MCF 10A (cell line): ENCODE results near the gene NTHL1. TPM values are rescaled to one million over a fixed set of nuclear protein-coding genes. Genes with fewer than 3 reads are reported as not detected.

Source experiments
- BruUV-seq: library from RNA; stranded (reverse); fragments of 400-500 nt; replicated peaks from 2 replicates; lab custom pipeline; 2021; lab: Mats Ljungman, UMichigan
- CTCF ChIA-PET: fragments of 300-600 bp; sonication (Branson Sonifier 250); formaldehyde crosslinking; extraction: SDS; loops from one replicate; lab custom pipeline; 2021; ENCODE audit warnings: antibody characterized with exemption, inconsistent platforms; lab: Yijun Ruan, JAX
- POLR2A ChIA-PET: fragments of 300-600, 350-650 bp; sonication (Branson Sonifier 250); formaldehyde crosslinking; extraction: SDS; loops from one replicate; lab custom pipeline; 2020; ENCODE audit warnings: antibody characterized with exemption, inconsistent platforms; lab: Yijun Ruan, JAX
- DNase-seq: peaks from one replicate; pipeline ENCODE4 v3.0.0-alpha.2; 2018; ENCODE audit not compliant: unreplicated experiment
- H3K27ac Mint-ChIP-seq: one replicate; pipeline ENCODE4 v1.8.0; 2022; ENCODE audit warnings: mild to moderate bottlenecking, low read depth, mixed read lengths; ENCODE audit not compliant: unreplicated experiment
- H3K27me3 Mint-ChIP-seq: one replicate; pipeline ENCODE4 v1.8.0; 2022; ENCODE audit warnings: mixed read lengths; ENCODE audit not compliant: insufficient read depth, unreplicated experiment
- H3K36me3 Mint-ChIP-seq: one replicate; pipeline ENCODE4 v1.8.0; 2022; ENCODE audit warnings: mild to moderate bottlenecking, moderate library complexity, mixed read lengths; ENCODE audit not compliant: insufficient read depth, unreplicated experiment
- H3K4me1 Mint-ChIP-seq: one replicate; pipeline ENCODE4 v1.8.0; 2022; ENCODE audit warnings: mixed read lengths; ENCODE audit not compliant: insufficient read depth, unreplicated experiment
- H3K4me3 Mint-ChIP-seq: one replicate; pipeline ENCODE4 v1.8.0; 2022; ENCODE audit warnings: mild to moderate bottlenecking, moderate library complexity, mixed read lengths; ENCODE audit not compliant: unreplicated experiment
- H3K9me3 Mint-ChIP-seq: one replicate; pipeline ENCODE4 v1.8.0; 2022; ENCODE audit warnings: mixed read lengths; ENCODE audit not compliant: unreplicated experiment
- CTCF ChIP-seq: fragments of 200-600 bp; IDR thresholded peaks from one replicate; pipeline ENCODE4 v1.8.0; 2022; ENCODE audit warnings: antibody characterized with exemption, mild to moderate bottlenecking; ENCODE audit not compliant: unreplicated experiment
- intact Hi-C: fragments of 100-400 bp; cut with micrococcal nuclease; formaldehyde crosslinking; loops from 2 replicates; pipeline ENCODE4 v1.14.1; 2022
- total RNA-seq: library from RNA; stranded (reverse); gene quantifications from 2 replicates; pipeline ENCODE4 v1.2.3, GENCODE V29; 2022

NTHL1 gene
- total RNA-seq, 1 experiment from 2014 or later = 17.7 TPM

- POLR2A ChIA-PET = no interaction called here
These were observed 28.6 kb upstream of the NTHL1 start for GRCh38 chr16:2076072-2076865.

GRCh38 chr16:2075631-2076030 lies 28.0 kb upstream of the NTHL1 start:
- POLR2A ChIA-PET = no interaction called here
- no TSS peak for BruUV-seq
- Mint-ChIP-seq H3K36me3 (peaks cover 19% of the 10 kb centered on the region), H3K4me3 (no peak overlapping the region), H3K27ac (no peak overlapping the region), H3K9me3 (no peaks in the 10 kb centered on the region), H3K4me1 (no peaks in the 10 kb centered on the region), H3K27me3 (no peaks in the 10 kb centered on the region)
- CTCF ChIA-PET = no interaction called here
- intact Hi-C loops = no loop called here
- TF ChIP-seq CTCF = no peak
- no peak for DNase-seq

More at GRCh38 chr16:2076072-2076865, 28.6 kb upstream of the NTHL1 start:
- CTCF ChIA-PET = no interaction called here
- no peaks in the 10 kb centered on the region for H3K27me3 Mint-ChIP-seq
- TF ChIP-seq CTCF = no peak
- intact Hi-C loops = no loop called here
- no peak overlapping the region for H3K27ac Mint-ChIP-seq
- DNase-seq = no peak
- no peak overlapping the region for H3K4me3 Mint-ChIP-seq
- peaks cover 21% of the 10 kb centered on the region for H3K36me3 Mint-ChIP-seq
- H3K4me1 Mint-ChIP-seq = no peaks in the 10 kb centered on the region
- BruUV-seq = no TSS peak
- no peaks in the 10 kb centered on the region for H3K9me3 Mint-ChIP-seq

- no TSS peak for BruUV-seq
- intact Hi-C loops = no loop called here
- TF ChIP-seq CTCF = no peak
- ChIA-PET CTCF (interaction anchor here (1.4 kb wide), 1 partner anchor 66 kb away, joined by 8 read pairs; no protein-coding TSS in a partner anchor), POLR2A (no interaction called here)
- Mint-ChIP-seq H3K36me3 (peaks cover 25% of the 10 kb centered on the region), H3K27me3 (no peaks in the 10 kb centered on the region), H3K4me3 (no peak overlapping the region), H3K27ac (no peak overlapping the region), H3K4me1 (no peaks in the 10 kb centered on the region), H3K9me3 (no peaks in the 10 kb centered on the region)
- DNase-seq = no peak
These were observed 26.4 kb upstream of the NTHL1 start for GRCh38 chr16:2074071-2074470.

DNA sequence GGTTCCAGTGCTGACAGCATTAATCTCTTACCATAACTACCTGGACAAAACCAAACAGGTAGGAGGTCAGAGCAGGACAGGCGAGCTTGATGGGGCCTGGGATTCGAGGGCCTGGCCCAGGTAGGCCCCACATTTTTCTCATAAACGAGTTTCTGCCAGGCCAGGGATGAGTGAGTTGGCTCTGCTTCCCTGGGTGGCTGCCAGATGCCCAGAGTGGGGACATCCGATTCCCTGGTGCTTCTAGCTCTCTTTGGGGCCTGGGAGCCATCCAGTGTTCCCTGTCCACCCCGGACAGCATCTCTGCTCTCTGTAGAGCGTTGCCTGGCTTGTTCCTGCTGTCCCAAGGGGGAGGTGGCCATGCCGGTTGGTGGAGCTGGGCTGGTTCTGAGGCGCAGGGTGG lies 25.3 kb upstream of the NTHL1 start:
- ChIA-PET CTCF (interaction anchor here (1.4 kb wide), 1 partner anchor 67 kb away, joined by 8 read pairs; no protein-coding TSS in a partner anchor), POLR2A (interaction anchor here (0.6 kb wide), 1 partner anchor 22 kb away, joined by 3 read pairs; no protein-coding TSS in a partner anchor)
- no TSS peak for BruUV-seq
- Mint-ChIP-seq H3K27ac (no peak overlapping the region), H3K4me1 (no peaks in the 10 kb centered on the region), H3K9me3 (no peaks in the 10 kb centered on the region), H3K4me3 (no peak overlapping the region), H3K27me3 (no peaks in the 10 kb centered on the region), H3K36me3 (peaks cover 36% of the 10 kb centered on the region)
- no peak for DNase-seq
- TF ChIP-seq CTCF = no peak
- intact Hi-C loops = no loop called here
